ENCODE data around the gene LMF1. TPM values are rescaled to one million over a fixed set of nuclear protein-coding genes. Genes with fewer than 3 reads are reported as not detected.

LMF1 gene
- polyA plus RNA-seq, 5 donors, result 13.8 to 22.3 (median 20.2) TPM

GRCh38 chr16:913817-914439, 56.9 kb downstream of the LMF1 start:
- DNase-seq, result no peak

- DNase-seq, result peak in 1 of 2 donors; percentile 13
Measured at GRCh38 chr16:912684-913613, 57.8 kb downstream of the LMF1 start.

DNA sequence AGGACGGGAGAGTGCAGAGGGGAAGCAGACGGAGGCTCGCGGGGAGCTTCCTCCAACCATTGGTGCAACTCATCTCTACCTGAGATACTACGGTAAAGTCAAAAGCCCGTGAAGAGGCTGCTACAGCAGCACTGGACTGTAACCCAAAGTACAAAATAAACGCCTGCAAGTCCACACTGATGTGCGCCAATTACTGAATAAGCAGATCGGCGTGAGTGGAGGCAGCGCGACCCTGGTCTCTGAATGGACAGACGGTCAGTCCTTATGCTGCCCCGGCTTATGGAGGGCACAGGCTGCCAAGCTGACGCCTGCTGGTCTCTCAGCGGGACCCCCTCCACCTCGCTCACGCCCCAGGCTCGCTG, 58.5 kb downstream of the LMF1 start:
- no peak for DNase-seq

DNA sequence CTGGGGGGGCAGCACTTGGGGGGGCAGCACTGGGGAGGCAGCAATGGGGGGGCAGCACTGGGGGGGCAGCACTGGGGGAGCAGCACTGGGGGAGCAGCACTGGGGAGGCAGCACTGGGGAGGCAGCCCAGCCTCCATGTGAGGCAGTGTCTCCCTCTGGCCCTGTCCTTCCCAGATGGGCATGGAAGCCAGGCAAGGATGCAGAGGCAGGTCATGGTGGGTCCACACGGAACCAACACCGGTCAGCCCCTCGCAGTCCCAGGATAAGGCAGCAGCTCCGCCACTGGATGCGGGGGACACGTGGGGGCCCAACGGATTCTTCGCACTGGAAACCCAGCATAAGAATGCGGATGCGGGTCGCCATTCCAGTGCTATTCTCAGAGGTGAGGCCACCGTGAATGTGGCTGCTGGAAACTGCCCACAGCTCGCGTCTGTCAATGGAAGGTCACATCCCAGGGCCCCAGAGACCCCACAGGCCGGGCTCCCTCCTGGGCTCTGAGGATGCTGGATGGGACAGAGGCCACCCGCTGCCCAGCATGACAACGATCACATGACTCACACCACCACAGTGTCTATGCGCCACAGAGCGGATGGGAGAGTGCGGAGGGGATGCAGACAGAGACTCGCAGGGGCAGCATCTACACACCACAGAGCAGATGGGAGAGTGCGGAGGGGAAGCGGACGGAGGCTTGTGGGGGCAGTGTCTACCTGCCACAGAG, 59.0 kb downstream of the LMF1 start:
- DNase-seq, result no peak

GRCh38 chr16:911101-911500, 59.7 kb downstream of the LMF1 start:
- no peak for DNase-seq

DNA sequence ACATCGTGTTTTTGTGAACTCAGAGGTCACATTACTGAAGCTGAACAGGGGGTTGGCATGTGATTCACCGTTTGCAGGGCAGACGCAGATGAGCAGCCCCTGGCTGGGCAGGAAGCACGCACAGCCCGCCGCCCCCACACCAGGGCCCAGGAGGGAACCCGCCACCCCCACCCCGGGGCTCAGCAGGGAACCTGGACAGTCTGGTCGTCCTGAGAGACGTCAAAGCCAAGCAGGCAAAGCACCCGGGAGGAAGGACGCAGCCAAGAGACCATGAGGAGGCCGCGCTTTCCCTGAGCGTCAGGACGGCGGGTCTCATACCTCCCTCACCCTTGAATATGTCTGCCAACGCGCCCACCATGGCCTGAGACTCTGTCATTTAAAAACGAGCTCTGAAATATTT, 60.6 kb downstream of the LMF1 start:
- no peak for DNase-seq

- no peak for DNase-seq
Measured at GRCh38 chr16:909281-910000, 61.3 kb downstream of the LMF1 start.

GRCh38 chr16:908526-909155, 62.1 kb downstream of the LMF1 start:
- no peak for DNase-seq

DNA sequence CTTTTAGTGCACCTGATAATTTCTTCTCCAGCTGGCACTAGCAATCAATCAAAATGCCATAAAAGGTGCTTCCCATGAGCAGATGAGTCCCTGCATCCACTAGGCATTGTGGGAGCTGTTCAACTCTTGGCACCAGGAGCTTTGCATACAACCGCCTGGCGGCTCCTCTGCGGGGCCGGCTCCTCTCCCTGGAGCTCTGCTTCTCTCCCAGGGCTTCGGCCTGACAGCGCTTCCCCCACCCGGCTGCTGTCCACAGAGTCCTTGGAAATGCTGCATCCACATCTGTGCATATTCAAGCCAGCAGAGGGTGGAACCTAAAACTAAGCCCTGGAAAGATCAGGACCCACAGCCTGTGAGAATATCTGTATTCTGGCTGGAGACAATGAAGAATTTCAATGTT, 62.9 kb downstream of the LMF1 start:
- DNase-seq, result no peak

DNA sequence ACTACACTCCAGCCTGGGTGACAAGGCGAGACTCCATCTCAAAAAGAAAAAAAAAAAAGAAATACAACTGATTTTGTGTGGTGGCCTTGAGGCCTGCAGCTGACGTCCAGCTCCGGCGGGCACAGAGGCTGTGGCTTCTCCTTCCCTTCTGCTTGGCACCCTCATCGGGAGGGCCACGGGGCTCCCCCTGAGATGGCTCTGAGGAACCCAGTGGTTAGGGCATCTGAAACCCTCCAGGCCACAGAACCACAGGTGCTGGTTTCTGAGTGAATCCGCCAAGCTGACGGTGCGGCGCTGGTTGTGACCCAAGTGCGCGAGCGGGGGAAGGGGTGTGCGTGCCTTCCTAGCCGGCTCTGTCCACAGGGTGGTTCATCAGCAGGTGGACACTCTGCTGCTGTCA, 63.4 kb downstream of the LMF1 start:
- no peak for DNase-seq

DNA sequence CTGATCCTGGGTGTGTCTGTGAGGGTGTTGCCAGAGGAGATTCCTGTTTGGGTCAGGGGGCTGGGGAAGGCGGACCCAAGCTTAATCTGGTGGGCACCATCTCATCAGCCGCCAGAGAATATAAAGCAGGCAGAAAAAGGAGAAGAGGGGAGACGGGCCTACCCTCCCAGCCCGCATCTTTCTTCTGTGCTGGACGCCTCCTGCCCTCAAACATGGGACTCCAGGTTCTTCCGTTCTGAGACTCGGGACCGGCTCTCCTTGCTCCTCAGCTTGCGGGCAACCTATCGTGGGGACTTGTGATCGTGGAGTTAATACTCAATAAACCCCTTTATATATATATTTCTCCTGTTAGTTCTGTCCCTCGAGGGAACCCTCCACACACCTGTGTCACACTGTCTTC, 64.5 kb downstream of the LMF1 start:
- no peak for DNase-seq

GRCh38 chr16:901715-902601, 68.8 kb downstream of the LMF1 start:
- no peak for DNase-seq

- DNase-seq, result no peak
Measured at GRCh38 chr16:901149-901548, 69.6 kb downstream of the LMF1 start.

DNA sequence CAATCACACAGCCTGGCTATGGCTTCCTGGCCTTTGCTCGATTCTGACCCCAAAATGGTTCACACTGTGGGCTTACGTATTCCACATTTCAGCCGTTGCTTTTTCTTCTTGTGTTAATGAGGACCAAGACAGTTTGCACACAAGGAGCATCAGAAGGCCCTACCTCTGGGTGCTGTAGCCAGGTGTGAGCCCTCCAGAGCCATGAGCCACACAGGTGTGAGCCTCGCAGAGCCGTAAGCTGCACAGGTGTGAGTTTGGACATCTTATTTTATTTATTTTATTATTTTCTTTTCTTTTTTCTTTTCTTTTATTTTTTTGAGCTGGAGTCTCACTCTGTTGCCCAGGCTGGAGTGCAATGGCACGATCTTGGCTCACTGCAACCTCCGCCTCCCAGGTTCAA, 70.6 kb downstream of the LMF1 start:
- DNase-seq, result no peak

- DNase-seq, result no peak
Measured at GRCh38 chr16:899683-900060, 71.1 kb downstream of the LMF1 start.

DNA sequence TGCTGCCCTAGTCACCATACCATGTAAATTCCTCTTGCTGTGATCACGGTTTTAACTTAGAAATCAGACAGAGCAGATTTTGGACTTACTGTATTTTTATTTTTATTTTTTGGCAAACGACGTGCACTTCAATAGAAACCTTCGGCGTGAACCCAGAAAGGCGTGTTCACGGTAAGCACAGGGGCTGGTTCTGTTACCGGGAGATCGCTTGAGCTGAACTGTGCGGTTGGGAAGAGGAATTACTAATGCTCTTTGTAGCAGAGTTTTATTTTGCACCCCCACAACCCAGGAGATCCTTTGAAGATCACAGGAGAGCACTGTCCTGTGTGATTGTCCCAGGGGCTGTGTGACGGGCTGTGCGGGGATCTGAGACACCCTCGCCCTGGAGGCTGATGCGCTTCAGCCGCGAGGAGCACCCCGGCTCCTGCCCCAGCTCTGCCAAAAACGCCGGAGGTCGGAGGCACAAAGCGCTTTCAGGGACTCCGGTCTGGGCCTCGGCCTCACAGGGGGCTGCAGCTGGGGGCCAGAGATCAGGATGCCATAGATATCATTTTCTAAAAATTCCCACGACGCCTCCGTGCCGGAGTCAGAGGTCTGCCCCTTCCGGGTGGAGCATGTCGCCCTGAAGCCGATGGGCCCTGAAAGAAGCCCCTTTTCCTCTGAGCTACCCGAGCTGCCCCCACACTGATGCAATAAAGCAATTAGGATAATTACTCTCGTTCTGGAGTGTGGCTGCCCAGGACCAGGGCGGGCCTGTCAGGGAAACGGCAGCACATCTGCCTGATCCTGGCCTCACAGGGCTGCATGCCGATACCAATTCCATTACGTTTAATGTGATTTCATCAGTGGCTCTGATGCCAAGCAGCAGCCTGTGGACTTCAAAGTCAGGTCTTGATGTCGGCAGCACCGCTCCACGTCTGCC, 71.8 kb downstream of the LMF1 start:
- no peak for DNase-seq

DNA sequence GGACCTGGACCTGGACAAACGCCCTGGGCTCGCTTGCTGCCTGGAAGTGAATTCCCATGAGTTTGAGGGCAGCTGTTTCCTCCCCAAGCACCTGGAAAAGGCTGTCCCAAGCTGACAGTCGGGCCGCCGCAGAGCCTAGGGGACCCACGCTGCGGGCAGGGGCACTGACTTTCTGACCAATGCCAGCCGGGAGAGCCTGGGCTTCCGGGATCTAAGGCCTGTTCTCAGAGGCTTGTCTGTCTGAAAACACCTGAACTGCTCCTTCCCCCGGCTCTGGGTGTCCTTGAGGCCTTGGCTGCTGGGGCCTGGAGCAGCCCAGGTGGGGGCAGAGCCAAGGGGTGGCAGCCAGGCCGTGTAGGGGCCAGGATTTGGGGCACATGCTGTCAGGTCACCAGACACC, 72.6 kb downstream of the LMF1 start:
- no peak for DNase-seq

DNA sequence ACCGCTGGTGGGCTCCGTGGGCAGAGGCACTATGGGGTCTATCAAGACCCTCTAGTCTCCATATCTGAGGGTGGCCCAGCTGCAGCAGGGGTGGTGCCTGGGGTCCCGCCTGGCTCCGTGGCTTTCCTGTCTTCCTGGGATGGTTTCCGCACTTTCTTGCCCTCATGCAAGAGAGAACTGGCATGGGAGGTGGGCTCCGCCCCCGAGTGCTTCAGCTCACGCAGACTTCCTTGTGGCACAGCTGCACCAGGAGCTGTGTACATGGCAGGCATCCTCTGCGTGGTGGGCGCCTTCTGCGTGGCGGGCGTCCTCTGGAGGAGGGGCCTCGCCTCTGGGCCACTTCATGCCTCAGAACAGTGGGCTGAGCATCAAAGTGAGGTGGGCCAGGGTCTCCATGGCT, 73.1 kb downstream of the LMF1 start:
- no peak for DNase-seq

GRCh38 chr16:897200-897543, 73.6 kb downstream of the LMF1 start:
- no peak for DNase-seq
